ENCODE results near the gene CD8A.

The CD8A gene

DNA sequence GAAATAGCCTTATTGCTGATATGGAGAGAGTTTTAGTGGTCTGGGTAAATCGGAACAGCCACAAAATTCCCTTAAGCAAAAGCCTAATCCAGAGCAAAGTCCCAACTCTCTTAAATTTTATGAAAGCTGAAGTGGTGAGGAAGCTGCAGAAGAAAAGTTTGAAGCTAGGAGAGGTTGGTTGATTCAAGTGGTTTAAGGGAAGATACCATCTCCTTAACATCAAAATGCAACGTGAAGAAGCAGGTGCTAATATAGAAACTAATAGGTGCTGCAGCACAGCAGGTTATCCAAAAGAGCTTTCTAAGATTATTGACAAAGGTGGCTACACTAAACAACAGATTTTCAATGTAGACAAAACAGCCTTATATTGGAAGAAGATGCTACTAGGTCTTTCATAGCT lies 28.2 kb upstream of the CD8A start:
- H3K4me1 ChIP-seq (ENCODE audit: control insufficient read depth, low read length), result no peaks in the 10 kb centered on the region
- no peaks in the 10 kb centered on the region for H3K79me2 ChIP-seq (ENCODE audit: control insufficient read depth, low read length)
- H4K20me1 ChIP-seq (ENCODE audit: control insufficient read depth, insufficient read depth, low read depth, low read length), result no peaks in the 10 kb centered on the region
- no peak overlapping the region for H3K4me2 ChIP-seq (ENCODE audit: low read length)
- H3K9me3 ChIP-seq (ENCODE audit: control insufficient read depth, insufficient read depth, low read length), result no peaks in the 10 kb centered on the region
- no peak overlapping the region for H3K27ac ChIP-seq (ENCODE audit: low read depth, low read length)
- no peaks in the 10 kb centered on the region for H3K9me2 ChIP-seq (replicated peaks; ENCODE audit: control insufficient read depth, low read length)
- peaks cover 10% of the 10 kb centered on the region for H3K27me3 ChIP-seq (ENCODE audit: control insufficient read depth, low read length)
- H3K36me3 ChIP-seq (ENCODE audit: control insufficient read depth, low read length), result no peaks in the 10 kb centered on the region
- TF ChIP-seq CTCF (IDR thresholded peaks at IDR 0.05; ENCODE audit: low read depth, low read length, poor library complexity, severe bottlenecking) (no peak), EZH2phosphoT487 (IDR thresholded peaks at IDR 0.05; ENCODE audit: borderline replicate concordance, low read length) (no peak)
- H3F3A ChIP-seq (ENCODE audit: control insufficient read depth, insufficient read depth), result no peaks in the 10 kb centered on the region
- H3K4me3 ChIP-seq (ENCODE audit: low read length), result no peak overlapping the region

DNA sequence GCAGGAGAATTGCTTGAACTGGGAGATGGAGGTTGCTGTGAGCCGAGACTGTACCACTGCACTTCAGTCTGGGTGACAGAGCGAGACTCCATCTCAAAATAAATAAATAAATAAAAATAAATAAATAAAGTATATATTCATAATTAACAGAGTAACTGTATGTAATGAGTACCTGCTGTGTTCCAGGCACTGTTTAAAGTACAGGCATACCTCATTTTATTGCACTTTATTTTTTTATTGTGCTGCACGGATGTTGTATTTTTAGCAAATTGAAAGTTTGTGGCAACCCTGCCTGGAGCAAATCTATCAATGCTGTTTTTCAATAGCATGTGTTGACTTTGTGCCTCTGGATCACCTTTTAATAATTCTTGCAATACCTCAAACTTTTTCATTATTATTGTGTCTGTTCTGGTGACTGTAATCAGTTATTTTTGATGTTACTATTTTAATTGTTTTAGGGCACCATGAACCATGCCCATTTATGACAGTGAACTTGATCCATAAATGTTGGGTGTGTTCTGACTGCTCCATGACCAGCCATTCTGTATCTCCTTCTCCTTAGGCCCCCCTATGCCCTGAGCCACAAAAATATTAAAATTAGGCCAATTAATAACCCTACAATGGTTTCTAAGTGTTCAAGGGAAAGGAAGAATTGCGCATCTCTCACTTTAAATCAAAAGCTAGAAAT lies 27.5 kb upstream of the CD8A start:
- H3K36me3 ChIP-seq (ENCODE audit: control insufficient read depth, low read length), result no peaks in the 10 kb centered on the region
- no peaks in the 10 kb centered on the region for H3K79me2 ChIP-seq (ENCODE audit: control insufficient read depth, low read length)
- TF ChIP-seq CTCF (IDR thresholded peaks at IDR 0.05; ENCODE audit: low read depth, low read length, poor library complexity, severe bottlenecking), result no peak
- TF ChIP-seq EZH2phosphoT487 (IDR thresholded peaks at IDR 0.05; ENCODE audit: borderline replicate concordance, low read length), result no peak
- H3K9me3 ChIP-seq (ENCODE audit: control insufficient read depth, insufficient read depth, low read length), result no peaks in the 10 kb centered on the region
- no peaks in the 10 kb centered on the region for H3K9me2 ChIP-seq (replicated peaks; ENCODE audit: control insufficient read depth, low read length)
- H4K20me1 ChIP-seq (ENCODE audit: control insufficient read depth, insufficient read depth, low read depth, low read length), result no peaks in the 10 kb centered on the region
- H3K27me3 ChIP-seq (ENCODE audit: control insufficient read depth, low read length), result peaks cover 10% of the 10 kb centered on the region
- no peak overlapping the region for H3K4me2 ChIP-seq (ENCODE audit: low read length)
- no peak overlapping the region for H3K4me3 ChIP-seq (ENCODE audit: low read length)
- H3F3A ChIP-seq (ENCODE audit: control insufficient read depth, insufficient read depth), result no peaks in the 10 kb centered on the region
- no peaks in the 10 kb centered on the region for H3K4me1 ChIP-seq (ENCODE audit: control insufficient read depth, low read length)
- H3K27ac ChIP-seq (ENCODE audit: low read depth, low read length), result no peak overlapping the region

DNA sequence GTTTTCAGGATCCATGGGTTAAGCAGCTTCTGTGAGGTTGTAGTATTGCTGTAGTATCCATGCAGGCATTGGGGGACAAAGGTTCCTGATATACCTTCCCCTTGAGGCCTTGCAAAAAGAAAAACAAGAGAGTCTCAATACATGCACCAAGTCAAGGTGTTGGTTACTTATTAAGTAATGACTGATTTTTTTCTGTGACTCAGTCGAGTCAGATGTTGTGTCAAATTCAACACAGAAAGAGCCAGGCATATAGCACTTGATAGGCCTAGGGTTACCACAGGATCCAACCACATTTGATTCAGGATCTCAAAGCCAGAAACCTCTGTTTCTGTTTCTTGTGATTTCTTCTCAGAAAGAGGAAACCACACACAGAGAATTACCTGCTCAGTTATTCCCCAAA lies 24.9 kb upstream of the CD8A start:
- no peaks in the 10 kb centered on the region for H3K9me3 ChIP-seq (ENCODE audit: control insufficient read depth, insufficient read depth, low read length)
- no peak overlapping the region for H3K4me2 ChIP-seq (ENCODE audit: low read length)
- H3K27me3 ChIP-seq (ENCODE audit: control insufficient read depth, low read length), result peaks cover 10% of the 10 kb centered on the region
- H3F3A ChIP-seq (ENCODE audit: control insufficient read depth, insufficient read depth), result no peaks in the 10 kb centered on the region
- H3K79me2 ChIP-seq (ENCODE audit: control insufficient read depth, low read length), result no peaks in the 10 kb centered on the region
- H3K4me3 ChIP-seq (ENCODE audit: low read length), result no peak overlapping the region
- H3K9me2 ChIP-seq (replicated peaks; ENCODE audit: control insufficient read depth, low read length), result no peaks in the 10 kb centered on the region
- no peaks in the 10 kb centered on the region for H3K4me1 ChIP-seq (ENCODE audit: control insufficient read depth, low read length)
- no peak for TF ChIP-seq EZH2phosphoT487 (IDR thresholded peaks at IDR 0.05; ENCODE audit: borderline replicate concordance, low read length)
- no peak for TF ChIP-seq CTCF (IDR thresholded peaks at IDR 0.05; ENCODE audit: low read depth, low read length, poor library complexity, severe bottlenecking)
- no peak overlapping the region for H3K27ac ChIP-seq (ENCODE audit: low read depth, low read length)
- no peaks in the 10 kb centered on the region for H4K20me1 ChIP-seq (ENCODE audit: control insufficient read depth, insufficient read depth, low read depth, low read length)
- H3K36me3 ChIP-seq (ENCODE audit: control insufficient read depth, low read length), result no peaks in the 10 kb centered on the region
